Islet precursor cell (in vitro differentiated cells): ENCODE data around the gene GLYAT.

Experiments used
- DNase-seq: peaks from one replicate; pipeline ENCODE4 v3.0.0-alpha.2; 2018

Gene GLYAT, protein sequence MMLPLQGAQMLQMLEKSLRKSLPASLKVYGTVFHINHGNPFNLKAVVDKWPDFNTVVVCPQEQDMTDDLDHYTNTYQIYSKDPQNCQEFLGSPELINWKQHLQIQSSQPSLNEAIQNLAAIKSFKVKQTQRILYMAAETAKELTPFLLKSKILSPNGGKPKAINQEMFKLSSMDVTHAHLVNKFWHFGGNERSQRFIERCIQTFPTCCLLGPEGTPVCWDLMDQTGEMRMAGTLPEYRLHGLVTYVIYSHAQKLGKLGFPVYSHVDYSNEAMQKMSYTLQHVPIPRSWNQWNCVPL

DNA sequence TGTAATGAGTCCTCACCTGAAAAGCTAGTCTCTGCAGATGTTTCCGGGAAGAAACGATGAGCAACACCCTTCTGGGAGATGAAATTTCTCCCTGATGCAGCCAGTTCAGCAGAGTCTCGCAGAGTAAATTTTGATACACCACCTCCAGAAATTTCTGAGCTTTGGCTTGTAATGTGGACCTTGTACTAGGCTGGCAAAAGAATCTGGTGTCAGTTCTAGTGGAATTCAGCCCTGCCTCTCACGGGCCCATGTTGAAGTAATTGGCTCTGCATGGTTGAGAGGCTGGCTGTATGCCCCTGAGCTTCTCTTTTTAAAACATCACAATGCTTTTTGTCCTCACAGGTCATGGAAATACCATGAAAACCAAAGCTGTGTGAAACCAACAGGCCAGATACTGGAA lies at the start of gene GLYAT:
TSS of gene GLYAT (minus strand) at position 125 of the 400 bp plus-strand sequence. CDS start 7,447 bp downstream, outside the sequence.
- DNase-seq: no peak

DNA sequence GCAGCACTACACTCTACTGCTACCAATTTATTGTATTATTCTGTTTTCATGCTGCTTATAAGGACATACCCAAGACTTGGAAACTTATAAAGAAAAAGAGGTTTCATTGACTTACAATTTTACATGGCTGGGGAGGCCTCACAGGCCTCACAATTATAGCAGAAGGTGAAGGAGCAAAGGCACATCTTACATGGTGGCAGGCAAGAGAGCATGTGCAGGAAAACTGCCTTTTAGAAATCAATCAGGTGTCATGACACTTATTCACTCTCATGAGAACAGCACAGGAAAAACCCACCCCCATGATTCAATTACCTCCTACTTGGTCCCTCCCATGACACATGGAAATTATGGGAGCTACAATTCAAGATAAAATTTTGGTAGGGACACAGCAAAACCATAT lies 49.6 kb upstream of the GLYAT start:
- DNase-seq: no peak

DNA sequence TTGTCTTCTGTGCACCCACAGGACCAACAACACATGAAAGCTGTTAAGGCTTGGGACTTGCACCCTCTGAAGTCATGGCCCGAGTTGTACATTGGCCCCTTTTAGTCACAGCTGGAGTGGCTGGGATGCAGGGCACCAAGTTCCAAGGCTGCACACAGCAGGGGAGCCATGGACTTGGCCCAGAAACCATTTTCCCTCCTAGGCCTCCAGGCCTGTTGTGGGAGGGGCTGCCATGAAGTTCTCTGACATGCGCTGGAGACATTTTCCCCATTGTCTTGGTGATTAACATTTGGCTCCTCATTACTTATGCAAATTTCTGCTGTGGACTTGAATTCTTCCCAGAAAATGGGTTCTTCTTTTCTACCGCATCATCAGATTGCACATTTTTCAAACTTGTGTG lies 48.8 kb upstream of the GLYAT start:
- no peak for DNase-seq

DNA sequence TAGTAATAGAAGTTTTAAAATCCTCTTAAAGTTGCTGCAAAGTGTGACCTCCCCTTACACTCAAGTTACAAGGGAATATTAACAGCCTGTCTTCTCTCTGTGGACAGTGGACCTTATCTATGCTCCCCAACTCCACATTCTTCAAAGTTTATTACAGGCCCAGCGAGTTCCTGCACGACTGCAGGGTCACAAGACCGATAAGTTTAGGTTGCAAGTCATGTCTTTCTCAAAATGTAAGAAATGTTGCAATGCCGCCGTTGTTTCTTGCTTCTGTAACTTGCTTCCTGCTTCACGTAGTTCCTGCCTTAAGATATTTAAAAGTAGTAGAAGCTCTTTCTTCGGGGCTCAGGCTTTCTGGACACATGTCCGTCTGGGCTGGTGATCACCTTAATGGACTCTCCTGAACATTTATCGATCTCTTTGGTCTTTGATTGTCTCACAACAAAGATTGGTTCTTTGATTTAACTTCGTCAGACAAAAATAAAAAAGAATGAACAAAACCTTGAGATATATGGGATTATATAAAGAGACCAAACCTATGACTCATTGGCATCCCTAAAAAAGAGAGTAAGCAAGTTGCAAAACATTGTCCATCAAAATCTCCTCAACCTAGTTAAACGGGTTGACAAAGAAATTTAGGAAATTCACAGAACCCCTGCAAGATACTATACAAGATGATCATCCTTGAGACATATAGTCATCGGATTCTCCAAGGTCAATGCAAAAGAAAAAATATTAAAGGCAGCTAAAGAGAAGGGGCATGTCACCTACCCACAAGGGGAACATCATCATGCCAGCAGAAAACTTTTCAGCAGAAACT lies 45.4 kb upstream of the GLYAT start:
- DNase-seq: no peak

DNA sequence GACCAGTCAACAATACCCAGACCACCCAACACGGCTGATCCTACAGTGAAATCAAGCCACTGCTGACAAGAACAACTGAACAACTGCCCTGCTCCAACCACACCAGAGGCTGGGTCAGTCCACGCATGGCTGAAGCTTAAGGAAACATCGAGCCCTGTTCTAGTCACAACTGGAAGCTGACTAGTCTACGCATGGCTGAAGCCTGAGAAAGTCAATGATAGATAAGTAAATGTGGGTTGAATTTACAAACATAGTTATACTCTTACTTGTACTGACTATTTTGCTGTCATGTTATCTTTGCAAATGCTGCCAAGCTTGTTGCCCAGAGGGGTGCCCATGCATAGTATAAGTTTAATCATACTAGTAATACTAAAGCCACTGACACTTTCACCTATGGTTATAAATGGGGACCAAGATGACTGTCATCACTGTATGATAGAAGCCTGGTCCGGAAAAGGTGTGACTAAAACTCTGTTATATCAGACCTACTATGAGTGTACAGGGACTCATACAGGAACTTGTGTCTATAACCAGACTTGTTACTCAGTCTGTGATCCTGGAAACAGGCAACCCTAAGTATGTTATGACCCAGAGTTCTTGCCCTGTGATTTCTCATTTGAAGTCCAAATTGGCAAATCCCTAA lies 43.4 kb upstream of the GLYAT start:
- no peak for DNase-seq

DNA sequence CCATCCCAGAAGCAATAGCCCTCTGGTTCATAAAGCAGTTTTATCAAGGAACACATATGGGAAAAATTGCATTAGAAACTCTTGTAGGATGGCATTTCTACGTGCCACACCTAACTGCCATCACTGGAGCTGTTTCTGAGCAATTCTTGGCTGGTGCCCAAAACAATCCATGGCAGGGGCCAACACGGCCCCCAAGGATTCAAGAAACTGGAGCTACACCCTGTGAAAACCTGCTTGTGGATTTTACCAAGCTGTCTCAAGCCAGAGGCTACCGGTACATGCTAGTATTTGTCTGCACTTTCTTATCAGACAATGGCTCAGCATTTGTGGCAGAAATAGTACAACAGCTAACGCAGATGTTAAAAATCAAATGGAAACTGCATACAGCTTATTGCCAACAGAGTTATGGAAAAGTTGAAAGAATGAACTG lies 42.4 kb upstream of the GLYAT start:
- no peak for DNase-seq

DNA sequence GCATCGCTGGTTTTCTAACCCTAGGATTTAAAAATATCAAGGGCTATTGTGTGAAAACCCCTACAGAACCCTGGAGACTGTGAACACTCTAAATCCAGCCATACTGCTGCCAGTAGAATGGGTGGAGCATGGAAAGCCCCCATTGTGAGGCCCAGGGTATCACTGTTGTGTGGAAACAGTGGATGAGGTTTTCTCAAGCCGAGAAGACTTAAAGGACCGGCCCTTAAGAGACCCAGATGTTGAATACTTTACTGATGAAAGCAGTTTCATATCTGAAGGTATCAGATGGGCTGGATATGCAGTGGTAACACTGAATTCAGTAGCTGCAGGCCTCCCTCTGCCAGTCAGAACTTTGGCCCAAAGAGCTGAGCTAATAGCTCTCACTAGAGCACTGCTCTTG lies 41.6 kb upstream of the GLYAT start:
- DNase-seq: no peak

DNA sequence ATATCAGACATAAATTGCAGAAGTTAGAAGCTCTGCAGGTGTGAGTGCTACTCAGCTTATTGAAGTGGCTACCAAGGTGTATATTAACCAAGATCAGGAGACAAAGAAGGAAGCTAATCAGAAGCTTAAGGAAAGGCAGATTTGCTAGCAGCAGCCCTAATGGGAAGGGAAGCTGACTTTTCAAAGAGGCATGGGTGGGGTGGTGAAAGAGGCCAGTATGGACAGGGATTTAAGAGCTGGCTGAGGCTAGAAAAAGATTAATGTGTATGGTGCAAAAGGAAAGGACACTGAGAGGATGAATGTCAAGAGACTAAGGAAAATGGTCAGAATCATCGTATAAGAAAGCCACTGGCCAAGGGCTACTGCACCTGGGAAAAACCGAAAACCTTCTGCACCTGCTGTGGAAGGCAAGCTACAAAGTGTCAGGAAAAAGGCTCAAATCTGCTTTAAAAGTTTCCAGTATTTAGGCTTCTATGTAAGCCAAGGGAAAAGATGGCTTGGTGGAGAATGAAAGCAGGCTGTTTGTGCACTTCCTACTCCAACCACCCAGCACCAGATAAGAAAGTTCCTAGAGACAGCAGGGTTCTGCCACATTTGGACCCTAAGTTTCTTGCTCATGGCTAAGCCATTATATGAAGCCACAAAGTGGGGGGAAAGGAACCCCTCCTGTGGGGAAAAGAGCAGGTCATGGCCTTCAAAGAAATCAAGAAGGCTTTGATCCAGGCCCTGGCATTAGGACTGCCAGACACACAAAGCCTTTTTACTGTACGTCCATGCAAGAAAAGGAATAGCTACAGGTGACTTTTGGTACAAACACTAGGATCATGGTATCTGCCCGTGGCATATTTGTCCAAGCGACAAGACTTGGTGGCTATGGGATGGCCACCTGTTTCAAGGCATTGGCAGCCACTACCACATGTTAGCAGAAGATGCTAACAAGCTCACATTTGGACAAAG lies 40.9 kb upstream of the GLYAT start:
- DNase-seq: no peak

DNA sequence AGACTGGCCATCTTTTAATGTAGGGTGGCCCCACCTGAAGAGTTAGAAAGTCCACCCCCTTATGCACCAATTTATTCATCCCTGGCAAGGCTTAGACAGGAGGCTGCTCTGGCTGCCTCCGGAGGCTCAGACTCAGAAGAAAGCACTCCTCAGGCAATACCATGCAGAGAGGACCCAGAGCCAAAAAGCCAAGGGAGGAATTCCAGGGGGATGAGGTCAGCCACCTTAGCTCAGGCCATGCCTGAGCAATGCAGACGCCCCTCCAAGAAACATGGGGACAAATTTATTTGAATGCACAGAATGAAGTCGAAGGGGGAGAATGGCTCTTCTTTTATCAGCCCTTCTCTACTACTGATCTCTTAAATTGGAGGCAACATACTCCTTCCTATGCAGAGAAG lies 39.7 kb upstream of the GLYAT start:
- no peak for DNase-seq

DNA sequence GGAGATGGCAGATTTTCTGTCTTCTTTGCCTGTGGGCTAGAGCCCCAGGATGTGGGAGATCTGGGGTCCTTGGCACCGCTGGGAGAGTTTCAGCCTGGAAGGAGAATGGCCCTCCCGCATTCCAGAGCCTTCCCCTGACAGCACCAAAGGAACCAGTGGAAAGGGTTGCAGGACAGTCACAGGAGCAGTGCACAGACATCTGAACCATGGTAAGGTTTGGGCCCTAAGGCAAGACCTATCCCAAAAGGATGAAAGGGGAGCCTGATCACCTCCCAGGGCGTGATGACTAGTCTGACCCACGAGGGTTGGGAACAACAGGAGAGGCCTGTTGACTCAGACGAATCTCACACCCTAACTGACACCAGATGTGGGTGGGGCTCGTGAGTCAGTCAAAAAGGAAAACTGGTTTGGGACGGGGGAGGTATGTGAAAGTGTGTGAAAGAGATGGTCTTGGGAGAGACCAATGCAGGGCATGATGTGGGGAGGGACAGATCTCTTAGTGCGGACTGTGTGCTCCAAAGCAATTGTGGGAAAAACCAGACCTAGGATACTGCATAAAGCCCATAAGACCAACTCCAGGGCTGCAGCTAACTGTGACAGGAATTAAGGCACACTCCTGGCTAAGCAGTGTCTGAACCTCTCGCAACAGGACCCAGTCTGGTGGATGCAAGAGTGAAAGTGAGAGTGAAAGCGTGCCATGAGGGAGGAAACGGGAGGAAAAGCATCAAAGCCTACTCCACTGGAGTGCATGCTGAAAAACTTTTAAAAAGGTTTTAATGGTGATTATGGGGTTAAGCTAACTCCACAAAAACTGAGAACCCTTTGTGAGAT lies 39.1 kb upstream of the GLYAT start:
- DNase-seq: no peak

DNA sequence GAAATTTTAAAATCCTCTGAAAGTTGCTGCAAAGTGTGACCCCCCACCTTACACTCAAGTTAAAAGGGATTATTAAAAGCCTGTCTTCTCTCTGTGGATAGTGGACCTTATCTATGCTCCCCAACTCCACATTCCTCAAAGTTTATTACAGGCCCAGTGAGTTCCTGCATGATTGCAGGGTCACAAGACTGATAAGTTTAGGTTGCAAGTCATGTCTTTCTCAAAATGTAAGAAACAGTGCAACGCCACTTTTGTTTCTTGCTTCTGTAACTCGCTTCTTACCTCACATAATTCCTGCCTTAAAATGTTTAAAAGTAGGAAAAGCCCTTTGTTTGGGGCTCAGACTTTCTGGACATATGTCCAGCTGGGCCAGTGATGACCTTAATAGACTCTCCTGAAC lies 38.4 kb upstream of the GLYAT start:
- no peak for DNase-seq

DNA sequence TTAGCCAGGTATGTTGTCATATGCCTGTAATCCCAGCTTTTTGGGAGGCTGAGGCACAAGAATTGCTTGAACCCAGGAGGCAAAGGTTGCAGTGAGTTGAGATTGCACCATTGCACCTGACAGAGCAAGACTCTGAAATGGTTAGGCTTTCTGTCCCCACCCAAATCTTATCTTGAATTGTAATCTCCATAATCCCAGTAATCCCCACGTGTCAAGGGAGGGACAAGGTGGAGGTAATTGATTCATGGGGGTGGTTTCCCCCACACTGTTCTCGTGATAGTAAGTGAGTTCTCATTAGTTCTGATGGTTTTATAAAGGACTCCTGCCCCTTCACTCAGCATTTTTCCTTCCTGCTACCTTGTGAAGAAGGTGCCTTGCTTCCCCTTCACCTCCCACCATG lies 37.6 kb upstream of the GLYAT start:
- no peak for DNase-seq

DNA sequence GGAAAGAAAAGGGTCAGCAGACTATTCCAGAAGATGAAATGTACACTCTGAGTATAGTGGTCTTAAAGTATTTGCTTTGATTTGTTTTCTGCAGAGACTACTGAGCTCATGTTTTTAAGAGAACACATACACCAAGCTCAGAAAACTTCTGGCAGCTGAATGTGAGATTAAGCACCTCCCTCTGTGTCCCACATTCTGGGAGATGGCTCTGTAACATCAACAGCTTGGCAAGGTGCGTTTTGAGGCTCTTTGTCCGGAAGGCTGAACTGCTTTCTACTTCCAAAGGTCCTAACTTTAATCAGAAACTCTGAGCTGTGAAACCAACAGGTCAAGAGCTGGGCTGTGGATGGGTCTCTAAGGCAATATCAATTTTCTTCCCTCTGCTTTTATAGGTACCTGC lies 36.4 kb upstream of the GLYAT start:
- no peak for DNase-seq

DNA sequence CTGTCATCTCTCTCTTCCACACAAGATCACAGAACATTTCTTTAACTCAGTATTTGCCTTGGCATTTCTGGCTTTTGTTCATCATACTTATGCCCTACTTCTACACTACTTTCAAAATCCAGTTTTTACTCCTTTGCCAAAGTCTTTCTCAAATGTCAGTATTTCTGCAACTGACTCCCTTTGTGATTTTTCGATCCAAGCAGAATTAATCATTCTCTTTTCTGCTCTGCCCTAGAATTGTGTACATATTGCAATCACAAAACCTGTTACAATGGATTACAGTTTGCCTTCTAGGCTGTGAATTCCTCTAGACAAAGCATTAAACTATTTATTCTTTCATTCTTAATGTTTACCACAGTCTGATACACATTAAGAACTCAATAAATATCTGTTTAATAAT lies 33.3 kb upstream of the GLYAT start:
- DNase-seq: no peak

DNA sequence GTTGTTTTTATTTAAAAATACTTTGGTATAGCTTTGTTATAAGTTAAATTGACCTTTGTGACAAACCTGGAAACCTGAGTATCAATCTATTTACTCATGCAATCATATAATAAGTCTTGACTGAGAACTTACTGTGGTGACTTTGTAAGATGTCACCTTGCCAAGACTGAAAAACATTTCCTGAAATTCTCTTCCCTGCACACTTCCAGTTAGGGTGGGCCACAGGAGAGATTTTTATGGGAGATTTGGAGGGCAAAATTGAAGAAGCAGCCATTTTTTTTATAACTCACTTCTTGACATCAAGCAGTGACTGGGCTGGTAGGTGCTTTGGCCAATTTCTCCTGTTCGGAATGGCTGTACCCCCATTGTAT lies 31.4 kb upstream of the GLYAT start:
- no peak for DNase-seq

DNA sequence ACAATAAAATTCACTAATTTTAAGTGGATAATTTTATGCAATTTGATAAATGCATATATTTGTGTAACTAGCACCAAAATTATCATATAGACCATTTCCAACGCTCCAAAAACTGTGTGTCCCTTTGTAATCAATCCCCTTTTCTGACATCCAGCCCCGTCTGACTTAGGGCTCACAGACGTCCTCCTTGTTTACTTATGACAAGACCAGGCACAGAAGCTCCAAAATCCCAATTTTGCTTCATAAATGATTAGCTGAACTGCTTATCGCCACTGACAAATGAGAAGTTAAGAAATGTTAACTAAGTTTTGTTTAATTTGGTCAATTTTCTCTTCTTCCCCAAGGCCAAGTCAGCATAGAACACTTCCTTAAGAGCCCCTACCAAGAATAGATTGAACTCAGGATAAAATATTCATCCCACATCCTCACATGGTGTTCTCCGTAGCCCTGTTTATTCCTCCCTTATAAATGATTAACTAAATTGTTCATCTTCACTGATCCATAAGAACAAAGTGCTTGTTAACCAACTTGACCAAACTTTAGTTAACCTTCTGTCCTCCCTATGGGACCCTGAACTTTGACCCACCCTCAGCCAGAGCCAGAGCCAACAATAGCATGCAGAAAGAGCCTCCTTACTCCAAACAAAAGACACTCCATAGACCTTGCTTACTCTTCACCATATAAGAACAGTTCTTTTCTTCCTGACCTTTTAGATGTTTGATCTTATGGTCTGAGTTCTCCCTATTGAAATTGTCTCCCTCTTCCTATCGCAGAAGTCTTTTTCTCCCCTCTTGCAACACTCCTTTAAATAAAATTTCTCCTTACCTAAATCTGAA lies 30.8 kb upstream of the GLYAT start:
- DNase-seq: no peak

DNA sequence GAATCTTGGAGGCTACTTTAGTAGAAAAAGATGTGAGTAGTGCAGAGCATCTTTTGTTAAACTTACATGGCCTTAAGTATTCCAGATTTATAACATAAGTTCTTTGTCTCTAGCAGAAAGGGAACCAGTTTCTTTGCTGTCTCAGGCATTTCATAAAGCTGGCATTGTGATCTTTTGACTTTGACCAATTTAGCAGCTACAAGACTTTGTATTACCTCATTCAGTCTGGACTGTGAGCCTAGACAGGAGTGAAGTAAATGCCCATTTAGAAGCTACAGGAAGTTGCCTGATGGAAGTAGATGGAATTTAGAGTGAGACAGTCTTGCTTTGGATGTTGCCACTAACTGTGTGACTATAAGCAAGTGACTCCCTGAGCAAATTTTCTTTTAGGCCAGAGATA lies 25.7 kb upstream of the GLYAT start:
- no peak for DNase-seq

DNA sequence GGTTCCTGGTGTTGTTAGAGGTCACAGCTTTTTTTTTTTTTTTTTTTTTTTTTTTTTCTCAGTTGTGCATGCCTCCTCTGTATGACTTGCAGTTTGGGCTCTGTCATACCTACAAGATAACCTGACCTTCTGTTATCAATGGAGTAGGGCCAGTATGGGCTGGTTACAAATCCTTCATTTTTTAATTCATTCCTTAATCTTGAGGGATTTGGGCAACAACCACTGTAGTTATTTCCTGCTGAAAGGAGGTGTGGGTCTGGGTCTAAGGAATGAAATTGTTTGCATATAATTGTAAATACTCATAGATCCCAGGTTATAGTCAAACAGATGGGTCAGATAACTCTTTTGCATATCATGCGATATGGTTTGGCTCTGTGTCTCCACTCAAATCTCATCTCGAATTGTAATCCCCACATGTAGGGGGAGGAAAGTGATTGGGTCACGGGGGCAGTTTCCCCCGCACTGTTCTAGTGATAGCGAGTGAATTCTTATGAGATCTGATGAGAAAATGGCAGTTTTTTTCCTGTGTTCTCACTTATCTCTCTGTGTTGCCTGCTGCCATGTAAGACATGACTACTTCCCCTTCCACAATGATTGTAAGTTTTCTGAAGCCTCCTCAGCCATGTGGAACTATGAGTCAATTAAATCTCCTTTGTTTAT lies 14.1 kb upstream of the GLYAT start:
- no peak for DNase-seq

DNA sequence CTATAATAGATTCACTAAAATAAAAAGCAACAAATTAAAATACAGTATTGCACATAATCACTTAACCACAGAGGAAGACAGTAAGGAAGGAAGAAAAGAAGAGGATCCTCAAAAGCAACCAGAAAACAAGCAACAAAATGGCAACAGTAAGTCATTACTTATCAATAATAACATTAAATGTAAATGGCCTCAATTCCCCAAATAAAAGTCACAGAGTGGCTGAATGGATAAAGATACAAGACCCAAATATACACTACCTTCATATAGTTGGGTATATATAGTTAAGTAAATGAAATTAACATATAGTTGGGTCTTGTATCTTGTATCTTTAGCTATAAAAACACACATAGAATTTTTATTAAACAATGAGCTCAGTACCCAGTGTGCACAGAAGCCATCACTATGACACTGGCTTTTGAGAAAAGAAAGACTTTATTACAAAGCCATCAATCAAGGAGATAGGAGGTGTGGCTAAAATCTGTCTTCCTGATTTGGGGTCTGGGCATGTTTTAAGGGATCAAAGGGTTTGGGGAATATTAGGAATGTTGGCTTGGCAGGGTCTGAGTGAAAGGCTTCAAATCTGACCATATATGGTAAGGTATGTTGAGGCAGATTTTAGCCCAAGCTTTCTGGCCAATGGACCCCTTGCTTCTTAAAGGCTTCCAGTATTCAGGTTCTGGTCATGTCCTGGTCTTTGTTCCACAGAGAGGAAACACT lies 13.4 kb upstream of the GLYAT start:
- DNase-seq: no peak
